BE2C (cell line): Measurements from ENCODE around the gene SELENON.

Experiments
- DNase-seq: peaks from one replicate; pipeline ENCODE4 v3.0.0-alpha.2; 2020
- H3K27me3 ChIP-seq: fragments of 250-450 bp; sonication (Bioruptor Pico); 2 replicates; pipeline ENCODE4 v1.5.1; 2020; ENCODE audit warnings: mild to moderate bottlenecking
- H3K36me3 ChIP-seq: fragments of 250-450 bp; sonication (Bioruptor Pico); 2 replicates; pipeline ENCODE4 v1.5.1; 2020; ENCODE audit warnings: mild to moderate bottlenecking
- H3K4me1 ChIP-seq: fragments of 250-450 bp; sonication (Bioruptor Pico); 2 replicates; pipeline ENCODE4 v1.5.1; 2020
- H3K4me3 ChIP-seq: 2 replicates; pipeline ENCODE4 v1.5.1; 2011; ENCODE audit warnings: low read depth, low read length
- H3K9me3 ChIP-seq: fragments of 250-450 bp; sonication (Bioruptor Pico); 2 replicates; pipeline ENCODE4 v1.5.1; 2020
- TF ChIP-seq, protein P1 (sequence below): IDR thresholded peaks from 2 replicates; pipeline ENCODE4 v1.5.1; 2012; ENCODE audit warnings: mild to moderate bottlenecking, low read depth, low read length

The SELENON gene

DNA sequence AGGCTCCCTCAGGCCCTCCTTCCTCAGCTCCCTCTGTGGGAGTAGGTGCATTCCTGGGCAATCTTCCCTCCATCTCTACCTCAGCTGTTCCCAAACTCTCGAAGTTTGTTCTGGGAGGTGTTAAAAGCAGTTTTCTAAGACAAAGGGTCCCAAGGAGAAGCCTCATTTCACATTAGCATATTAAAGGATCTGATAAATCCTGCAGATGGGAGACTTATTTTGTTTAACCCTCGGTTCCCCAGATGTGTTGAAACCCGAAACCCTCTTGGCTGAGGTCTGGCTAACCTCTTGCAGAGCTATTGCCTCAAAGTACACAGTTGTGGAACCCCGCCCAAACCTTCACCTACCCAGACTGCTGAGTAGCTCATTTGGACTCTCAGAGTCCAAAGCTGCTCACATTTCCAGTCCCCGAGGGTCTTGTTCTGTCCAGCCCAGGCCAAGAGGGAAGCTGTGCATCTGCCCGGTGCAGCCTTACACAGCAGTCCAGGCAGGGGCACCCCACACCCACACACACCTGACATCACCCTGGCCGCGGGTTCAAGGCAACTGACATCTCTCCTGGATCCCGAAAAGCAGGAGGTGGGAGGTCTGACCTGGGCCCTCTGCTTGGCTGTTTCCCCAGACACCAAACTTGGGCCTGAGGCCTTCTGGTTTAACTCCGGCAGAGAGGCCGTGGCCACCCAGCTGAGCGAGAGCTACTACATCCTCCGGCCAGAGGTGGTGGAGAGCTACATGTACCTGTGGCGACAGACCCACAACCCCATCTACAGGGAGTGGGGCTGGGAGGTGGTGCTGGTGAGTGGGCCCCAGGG lies 19.5 kb upstream of the SELENON start:
- no peak overlapping the region for H3K4me3 ChIP-seq
- H3K9me3 ChIP-seq: no peaks in the 10 kb centered on the region
- no peaks in the 10 kb centered on the region for H3K36me3 ChIP-seq
- no peak for DNase-seq
- TF ChIP-seq, protein P1, sequence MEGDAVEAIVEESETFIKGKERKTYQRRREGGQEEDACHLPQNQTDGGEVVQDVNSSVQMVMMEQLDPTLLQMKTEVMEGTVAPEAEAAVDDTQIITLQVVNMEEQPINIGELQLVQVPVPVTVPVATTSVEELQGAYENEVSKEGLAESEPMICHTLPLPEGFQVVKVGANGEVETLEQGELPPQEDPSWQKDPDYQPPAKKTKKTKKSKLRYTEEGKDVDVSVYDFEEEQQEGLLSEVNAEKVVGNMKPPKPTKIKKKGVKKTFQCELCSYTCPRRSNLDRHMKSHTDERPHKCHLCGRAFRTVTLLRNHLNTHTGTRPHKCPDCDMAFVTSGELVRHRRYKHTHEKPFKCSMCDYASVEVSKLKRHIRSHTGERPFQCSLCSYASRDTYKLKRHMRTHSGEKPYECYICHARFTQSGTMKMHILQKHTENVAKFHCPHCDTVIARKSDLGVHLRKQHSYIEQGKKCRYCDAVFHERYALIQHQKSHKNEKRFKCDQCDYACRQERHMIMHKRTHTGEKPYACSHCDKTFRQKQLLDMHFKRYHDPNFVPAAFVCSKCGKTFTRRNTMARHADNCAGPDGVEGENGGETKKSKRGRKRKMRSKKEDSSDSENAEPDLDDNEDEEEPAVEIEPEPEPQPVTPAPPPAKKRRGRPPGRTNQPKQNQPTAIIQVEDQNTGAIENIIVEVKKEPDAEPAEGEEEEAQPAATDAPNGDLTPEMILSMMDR: no peak
- H3K27me3 ChIP-seq: no peaks in the 10 kb centered on the region
- H3K4me1 ChIP-seq: peaks cover 1% of the 10 kb centered on the region

DNA sequence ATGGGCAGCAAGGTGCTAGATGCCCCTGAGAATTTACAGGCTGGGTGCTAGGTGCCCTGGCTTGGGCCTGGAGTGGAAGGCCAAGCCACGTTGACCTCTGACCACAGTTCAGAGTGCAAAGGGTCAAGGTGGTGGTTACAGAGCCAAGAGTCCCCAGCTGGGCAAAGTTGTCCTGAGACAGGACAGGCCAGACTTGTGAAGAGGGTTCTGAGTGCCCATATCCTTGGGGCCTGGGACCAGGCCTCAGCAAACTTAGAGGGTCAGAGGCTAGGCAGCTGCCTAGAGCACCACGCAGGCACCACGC lies 18.9 kb upstream of the SELENON start:
- H3K27me3 ChIP-seq: no peaks in the 10 kb centered on the region

DNA sequence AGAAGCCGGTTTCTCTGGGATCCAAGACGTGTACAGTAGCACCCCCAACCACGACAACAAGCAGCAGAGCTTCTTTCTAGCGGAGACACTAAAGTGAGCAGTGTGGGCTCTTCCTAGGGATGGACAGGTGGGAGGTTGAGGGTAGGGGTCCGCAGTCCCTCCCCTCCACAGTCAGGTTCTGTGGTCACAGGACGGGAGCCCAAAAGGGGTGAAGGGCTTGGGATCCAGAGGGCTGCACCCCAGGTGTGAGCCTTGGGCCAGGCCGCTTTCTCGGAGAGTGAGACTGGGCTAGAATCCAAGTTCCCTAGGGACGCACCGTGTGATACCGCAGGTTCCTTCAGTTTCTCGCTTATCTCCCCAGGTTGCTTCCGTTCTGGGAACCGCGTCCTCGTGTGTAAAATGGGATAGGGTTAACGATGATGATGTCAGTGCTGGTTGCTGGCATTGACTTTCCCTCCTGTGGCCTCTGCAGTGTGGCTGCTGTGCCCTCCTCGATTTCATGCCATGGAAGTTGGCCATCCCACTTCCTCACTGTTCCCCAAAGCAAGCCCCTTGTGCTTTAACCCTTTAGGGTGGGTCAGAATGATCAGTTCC lies 17.3 kb upstream of the SELENON start:
- no peak for DNase-seq
- peaks cover 9% of the 10 kb centered on the region for H3K4me1 ChIP-seq
- no peaks in the 10 kb centered on the region for H3K27me3 ChIP-seq
- TF ChIP-seq, protein P1: no peak
- no peaks in the 10 kb centered on the region for H3K36me3 ChIP-seq
- no peaks in the 10 kb centered on the region for H3K9me3 ChIP-seq
- H3K4me3 ChIP-seq: no peak overlapping the region

More for the DNA sequence above, 18.9 kb upstream of the SELENON start:
- Histone ChIP-seq H3K4me3 (no peak overlapping the region), H3K9me3 (no peaks in the 10 kb centered on the region), H3K4me1 (no peaks in the 10 kb centered on the region), H3K36me3 (no peaks in the 10 kb centered on the region)
- TF ChIP-seq, protein P1: no peak
- no peak for DNase-seq

DNA sequence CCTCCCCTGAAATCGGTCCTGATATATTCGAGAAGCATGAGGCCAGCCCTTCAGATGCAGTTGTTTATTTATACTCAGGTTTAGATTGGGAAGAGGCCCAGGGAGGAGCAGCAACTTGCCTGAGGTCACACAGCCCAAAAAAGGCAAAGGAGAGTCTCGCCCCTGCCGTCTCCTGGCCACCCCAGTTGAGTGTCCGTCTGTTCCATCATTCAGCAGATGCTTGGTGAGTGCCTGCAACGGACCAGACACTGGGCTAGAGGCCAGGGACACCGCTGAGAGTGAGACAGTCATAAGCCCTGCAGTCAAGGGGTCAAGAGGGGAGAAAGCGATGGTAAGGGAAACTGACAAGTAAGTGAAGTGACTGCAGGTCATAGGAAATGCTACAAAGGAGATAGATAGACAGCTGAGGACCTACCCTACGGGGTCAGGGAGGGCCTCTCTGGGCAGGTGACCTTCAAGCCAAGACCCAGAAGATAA lies 15.4 kb upstream of the SELENON start:
- H3K27me3 ChIP-seq: no peaks in the 10 kb centered on the region
- TF ChIP-seq, protein P1: no peak
- H3K9me3 ChIP-seq: no peaks in the 10 kb centered on the region
- H3K4me3 ChIP-seq: no peak overlapping the region
- DNase-seq: no peak
- no peaks in the 10 kb centered on the region for H3K36me3 ChIP-seq
- H3K4me1 ChIP-seq: peaks cover 9% of the 10 kb centered on the region

GRCh38 chr1:25785333-25786067 lies 14.5 kb upstream of the SELENON start:
- Histone ChIP-seq H3K9me3 (no peaks in the 10 kb centered on the region), H3K4me1 (peaks cover 9% of the 10 kb centered on the region), H3K27me3 (no peaks in the 10 kb centered on the region), H3K4me3 (no peak overlapping the region), H3K36me3 (no peaks in the 10 kb centered on the region)
- DNase-seq: no peak
- TF ChIP-seq, protein P1: no peak
